Cardiac fibroblast (primary cell): Measurements from ENCODE around the gene NUP62.

Source experiments
- DNase-seq, 2 donors: peaks; one replicate each; pipeline versions ENCODE4 v3.0.0 to v3.0.0-alpha.2; 2010; ENCODE audit warnings: low read depth in 2 of 2
- H3K4me3 ChIP-seq, 2 donors: replicated peaks in 1 of 2; 1 replicate in 1 of 2; 2 replicates in 1 of 2; pipeline ENCODE4 v1.5.1; 2011; ENCODE audit warnings: low read depth in 2 of 2, low read length in 2 of 2, mild to moderate bottlenecking in 2 of 2, moderate library complexity in 1 of 2
- TF ChIP-seq, protein P1 (sequence below): IDR thresholded peaks from one replicate; pipeline ENCODE4 v1.5.1; 2011; ENCODE audit warnings: low read depth, mild to moderate bottlenecking, low read length, inconsistent platforms

NUP62 gene

DNA sequence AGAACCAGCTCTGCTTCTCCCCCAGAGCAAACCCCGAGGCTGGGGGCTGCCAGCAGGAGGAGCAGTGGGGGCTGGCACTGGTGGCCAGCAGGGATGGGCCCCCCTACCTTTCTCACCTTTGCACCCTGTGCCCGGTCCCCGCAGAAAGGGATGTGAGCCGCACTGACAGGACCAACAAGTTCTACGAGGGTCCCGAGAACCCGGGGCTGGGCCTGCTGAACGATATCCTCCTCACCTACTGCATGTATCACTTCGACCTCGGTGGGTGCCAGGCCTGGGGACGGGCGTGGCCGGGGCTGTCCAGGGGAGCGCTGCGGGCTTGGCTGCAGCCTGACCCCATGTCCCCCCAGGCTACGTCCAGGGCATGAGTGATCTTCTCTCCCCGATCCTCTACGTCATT is 45.2 kb downstream of the NUP62 start:
- H3K4me3 ChIP-seq: no peak overlapping the region
- TF ChIP-seq, protein P1, sequence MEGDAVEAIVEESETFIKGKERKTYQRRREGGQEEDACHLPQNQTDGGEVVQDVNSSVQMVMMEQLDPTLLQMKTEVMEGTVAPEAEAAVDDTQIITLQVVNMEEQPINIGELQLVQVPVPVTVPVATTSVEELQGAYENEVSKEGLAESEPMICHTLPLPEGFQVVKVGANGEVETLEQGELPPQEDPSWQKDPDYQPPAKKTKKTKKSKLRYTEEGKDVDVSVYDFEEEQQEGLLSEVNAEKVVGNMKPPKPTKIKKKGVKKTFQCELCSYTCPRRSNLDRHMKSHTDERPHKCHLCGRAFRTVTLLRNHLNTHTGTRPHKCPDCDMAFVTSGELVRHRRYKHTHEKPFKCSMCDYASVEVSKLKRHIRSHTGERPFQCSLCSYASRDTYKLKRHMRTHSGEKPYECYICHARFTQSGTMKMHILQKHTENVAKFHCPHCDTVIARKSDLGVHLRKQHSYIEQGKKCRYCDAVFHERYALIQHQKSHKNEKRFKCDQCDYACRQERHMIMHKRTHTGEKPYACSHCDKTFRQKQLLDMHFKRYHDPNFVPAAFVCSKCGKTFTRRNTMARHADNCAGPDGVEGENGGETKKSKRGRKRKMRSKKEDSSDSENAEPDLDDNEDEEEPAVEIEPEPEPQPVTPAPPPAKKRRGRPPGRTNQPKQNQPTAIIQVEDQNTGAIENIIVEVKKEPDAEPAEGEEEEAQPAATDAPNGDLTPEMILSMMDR: no peak
- no peak for DNase-seq

DNA sequence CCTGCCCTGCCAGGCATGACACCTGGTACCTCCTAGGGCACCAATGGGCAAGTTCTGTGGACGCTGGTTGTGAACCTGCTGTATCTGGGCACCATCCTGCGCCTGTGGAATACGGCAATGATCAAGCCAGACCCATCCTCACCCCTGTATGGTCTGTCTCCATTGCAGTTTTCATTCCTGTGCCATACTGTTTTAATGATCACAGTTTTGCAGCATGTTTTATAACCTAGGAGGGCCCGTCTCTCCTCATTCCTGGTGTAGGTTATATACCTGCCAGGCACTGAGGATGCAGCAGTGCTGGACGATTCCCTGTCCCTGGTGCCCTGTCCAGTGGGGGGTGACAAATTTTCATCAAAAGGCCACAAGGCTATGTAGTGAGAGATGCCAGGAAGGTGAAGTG is 46.2 kb downstream of the NUP62 start:
- no peak overlapping the region for H3K4me3 ChIP-seq
- TF ChIP-seq, protein P1: no peak
- DNase-seq: no peak

DNA sequence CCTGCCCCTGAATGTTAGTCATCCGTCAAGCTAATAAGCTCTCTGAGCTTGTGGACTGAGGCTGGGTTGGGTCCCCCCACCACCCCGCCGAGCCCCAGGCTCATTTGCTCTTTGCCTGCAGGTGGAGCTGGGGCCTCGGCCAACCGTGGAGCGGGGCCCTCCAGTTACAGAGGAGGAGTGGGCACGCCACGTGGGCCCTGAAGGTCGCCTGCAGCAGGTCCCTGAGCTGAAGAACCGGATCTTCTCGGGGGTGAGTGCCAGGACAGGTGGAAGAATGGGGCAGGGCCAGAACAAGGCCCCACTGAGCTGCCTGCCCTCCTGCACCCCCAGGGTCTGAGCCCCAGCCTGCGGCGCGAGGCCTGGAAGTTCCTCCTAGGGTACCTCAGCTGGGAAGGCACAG is 46.7 kb downstream of the NUP62 start:
- TF ChIP-seq, protein P1: no peak
- no peak overlapping the region for H3K4me3 ChIP-seq
- no peak for DNase-seq

DNA sequence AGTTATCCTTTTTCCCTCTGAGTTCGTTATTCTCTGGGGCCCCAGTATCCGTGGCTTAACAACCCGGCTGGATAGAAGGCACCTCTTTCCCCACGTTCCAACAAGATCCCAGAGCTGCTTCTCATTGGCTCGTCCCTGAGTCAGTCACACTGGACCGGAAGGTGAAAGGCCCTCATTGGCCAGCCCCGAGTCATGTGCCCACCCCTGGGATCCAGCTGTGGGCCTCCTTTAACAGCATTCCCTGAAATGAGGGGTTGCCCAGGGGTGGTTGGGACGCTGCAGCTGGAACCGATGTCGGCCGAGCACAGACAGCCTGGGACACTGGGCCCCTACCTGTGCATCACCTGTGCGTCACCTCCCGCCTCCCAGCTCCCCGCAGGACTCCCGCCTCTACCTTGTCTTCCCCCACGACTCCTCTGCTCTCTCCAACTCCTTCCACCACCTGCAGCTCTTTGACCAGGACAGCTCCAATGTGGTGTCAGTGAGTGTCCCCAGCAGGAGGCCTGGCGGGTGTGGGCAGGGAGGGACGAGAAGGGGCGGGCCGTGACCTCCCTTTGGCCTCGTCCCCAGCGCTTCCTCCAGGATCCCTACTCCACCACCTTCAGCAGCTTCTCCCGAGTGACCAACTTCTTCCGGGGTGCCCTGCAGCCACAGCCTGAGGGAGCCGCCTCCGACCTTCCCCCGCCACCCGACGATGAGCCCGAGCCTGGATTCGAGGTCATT is 47.5 kb downstream of the NUP62 start:
- DNase-seq: peak in 1 of 2 donors; percentile 41

DNA sequence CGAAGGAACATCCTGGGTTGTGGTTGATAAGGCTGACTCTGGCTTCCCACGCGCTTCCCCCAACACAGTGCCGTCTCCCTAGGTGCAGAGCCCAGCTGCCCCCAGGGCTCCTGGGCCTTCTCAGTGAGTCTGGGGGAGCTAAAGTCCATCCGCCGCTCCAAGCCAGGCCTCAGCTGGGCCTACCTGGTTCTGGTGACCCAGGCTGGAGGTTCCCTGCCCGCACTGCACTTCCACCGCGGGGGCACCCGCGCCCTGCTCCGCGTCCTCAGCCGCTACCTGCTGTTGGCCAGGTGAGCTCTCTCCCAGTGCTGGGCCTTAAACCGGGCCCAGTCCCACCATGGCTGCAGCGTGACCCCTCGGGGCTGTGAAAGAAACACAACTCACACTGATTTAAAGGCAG is 48.1 kb downstream of the NUP62 start:
- DNase-seq: no peak
- TF ChIP-seq, protein P1: no peak
- no peak overlapping the region for H3K4me3 ChIP-seq

More for the DNA sequence above, 47.5 kb downstream of the NUP62 start:
- TF ChIP-seq, protein P1: no peak
- H3K4me3 ChIP-seq: no peak overlapping the region

- no peak overlapping the region for H3K4me3 ChIP-seq
- TF ChIP-seq, protein P1: no peak
- DNase-seq: no peak
Observed at GRCh38 chr19:49880162-49880869, 49.0 kb downstream of the NUP62 start.
